Bronchial epithelial cell (primary cell): ENCODE measurements around the gene TMEM209. TPM values are rescaled to one million over a fixed set of nuclear protein-coding genes. Genes with fewer than 3 reads are reported as not detected.
"Not testable (repeated sequence)": the region's sequence is repeated elsewhere in the genome, so short reads cannot be mapped to it uniquely, and the experiment has no call there.

ENCODE experiments used
- DNase-seq: peaks from one replicate; pipeline ENCODE4 v3.0.0-alpha.2; 2010; ENCODE audit warnings: low read depth
- FAIRE-seq: peaks from 2 replicates; lab custom pipeline; 2011; peaks lifted over from hg19 to GRCh38; lab: Jason Lieb, UNC
- H3K27me3 ChIP-seq: 2 replicates; pipeline ENCODE4 v1.5.1; 2011; ENCODE audit warnings: low read length; ENCODE audit not compliant: control insufficient read depth, insufficient read depth
- H3K36me3 ChIP-seq: 2 replicates; pipeline ENCODE4 v1.5.1; 2011; ENCODE audit warnings: low read length; ENCODE audit not compliant: control insufficient read depth, insufficient read depth
- H3K4me3 ChIP-seq: 2 replicates; pipeline ENCODE4 v1.5.1; 2011; ENCODE audit warnings: mild to moderate bottlenecking, low read depth, low read length, control low read depth
- CTCF ChIP-seq: IDR thresholded peaks from 2 replicates; pipeline ENCODE4 v1.5.1; 2011; ENCODE audit warnings: mild to moderate bottlenecking, moderate library complexity, low read length, control low read depth, inconsistent platforms; ENCODE audit not compliant: insufficient read depth, severe bottlenecking
- total RNA-seq: library from RNA; depleted of rRNA; stranded (reverse); fragments of >200 nt; gene quantifications from 2 replicates; pipeline ENCODE4 v1.2.1, GENCODE V29; 2014

Gene TMEM209
- total RNA-seq, 1 donor from 2014 or later = 7.4 TPM

DNA sequence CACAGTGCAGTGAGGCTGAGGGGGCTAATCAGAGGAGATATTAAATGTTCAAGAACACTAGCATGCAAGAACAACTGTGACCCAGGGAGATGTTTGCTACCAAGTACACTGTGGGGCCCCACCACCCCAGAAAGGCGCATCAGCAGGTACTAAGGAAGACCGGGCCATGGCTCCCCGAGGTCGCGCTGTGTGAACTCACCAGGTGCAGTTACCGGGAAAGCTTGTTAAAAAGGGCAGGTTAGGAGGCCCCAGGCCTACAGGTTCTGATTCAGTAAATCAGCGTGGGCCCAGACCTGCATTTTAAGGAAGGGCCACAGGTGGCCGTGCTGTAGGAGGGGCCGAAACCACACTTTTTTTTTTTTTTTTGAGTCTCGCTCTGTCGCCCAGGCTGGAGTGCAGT, 54.6 kb downstream of the TMEM209 start:
- no peaks in the 10 kb centered on the region for H3K27me3 ChIP-seq
- FAIRE-seq (no peak), DNase-seq (no peak)
- H3K36me3 ChIP-seq = no peaks in the 10 kb centered on the region
- H3K4me3 ChIP-seq = no peak overlapping the region
- no peak for TF ChIP-seq CTCF

- no peak overlapping the region for H3K4me3 ChIP-seq
- TF ChIP-seq CTCF = no peak
- no peaks in the 10 kb centered on the region for H3K27me3 ChIP-seq
- FAIRE-seq = no peak
- H3K36me3 ChIP-seq = no peaks in the 10 kb centered on the region
- DNase-seq = no peak
Observed at GRCh38 chr7:130149281-130150139, 55.7 kb downstream of the TMEM209 start.

DNA sequence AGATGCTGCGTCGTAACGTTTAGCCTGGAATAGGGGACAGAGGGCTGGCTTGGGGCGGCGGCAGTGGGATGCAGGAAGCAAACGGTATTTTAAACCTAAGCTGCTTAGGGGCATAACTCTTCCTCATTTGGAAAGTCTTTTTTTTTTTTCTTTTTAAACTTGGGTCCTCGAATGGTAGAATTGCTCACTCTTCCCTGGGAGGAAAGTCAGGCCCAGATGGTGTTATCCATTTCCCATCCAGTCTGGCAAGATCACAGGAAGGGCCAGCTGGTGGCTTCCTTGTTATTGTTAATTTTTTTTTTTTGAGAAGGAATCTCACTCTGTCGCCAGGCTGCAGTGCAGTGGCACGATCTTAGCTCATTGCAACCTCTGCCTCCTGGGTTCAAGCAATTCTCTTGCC, 56.6 kb downstream of the TMEM209 start:
- FAIRE-seq (no peak), DNase-seq (no peak)
- TF ChIP-seq CTCF = no peak
- Histone ChIP-seq H3K4me3 (no peak overlapping the region), H3K36me3 (no peaks in the 10 kb centered on the region), H3K27me3 (no peaks in the 10 kb centered on the region)

DNA sequence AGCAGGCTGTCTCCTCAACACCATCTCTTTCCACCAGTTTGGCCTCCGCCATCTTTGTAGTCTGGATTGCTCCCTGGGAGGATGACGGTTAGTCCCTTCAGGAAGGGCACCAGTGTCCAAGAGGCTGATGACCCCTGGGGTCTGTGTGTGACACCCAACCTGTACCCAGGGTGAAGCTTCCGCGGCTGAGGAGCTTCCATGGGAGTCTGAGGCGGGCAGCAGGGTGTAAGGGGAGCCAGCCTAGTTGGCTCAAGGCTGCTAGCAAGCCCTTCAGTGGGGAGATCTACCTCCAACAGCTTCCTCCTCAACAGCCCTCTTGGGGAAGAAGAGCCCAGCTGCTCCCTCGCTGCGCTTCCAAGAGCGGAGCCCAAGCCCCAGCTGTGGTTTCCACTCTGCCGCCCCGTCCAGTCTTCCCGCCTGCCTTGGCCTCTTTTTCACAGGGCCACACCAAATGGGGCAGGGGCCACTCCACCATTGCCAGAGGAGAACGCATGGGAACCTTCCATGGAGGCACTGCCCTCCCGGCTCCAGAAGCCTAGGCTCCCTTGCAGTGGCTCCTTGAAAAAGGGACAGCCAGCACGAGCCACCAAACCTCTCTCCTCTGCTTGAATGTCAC, 57.4 kb downstream of the TMEM209 start:
- no peaks in the 10 kb centered on the region for H3K36me3 ChIP-seq
- no peaks in the 10 kb centered on the region for H3K27me3 ChIP-seq
- FAIRE-seq = no peak
- no peak overlapping the region for H3K4me3 ChIP-seq
- DNase-seq = no peak
- TF ChIP-seq CTCF = no peak

GRCh38 chr7:130146693-130147405, 58.4 kb downstream of the TMEM209 start:
- Histone ChIP-seq H3K36me3 (no peaks in the 10 kb centered on the region), H3K27me3 (no peaks in the 10 kb centered on the region), H3K4me3 (no peak overlapping the region)
- DNase-seq = no peak
- no peak for TF ChIP-seq CTCF
- FAIRE-seq = no peak

- not testable (repeated sequence) for H3K36me3 ChIP-seq, FAIRE-seq, H3K4me3 ChIP-seq, H3K27me3 ChIP-seq, DNase-seq
Observed at GRCh38 chr7:130146142-130146541, 59.1 kb downstream of the TMEM209 start.
